ENCODE measurements around the gene ALKBH4.
"Not testable (repeated sequence)": the region's sequence is repeated elsewhere in the genome, so short reads cannot be mapped to it uniquely, and the experiment has no call there.

The ALKBH4 gene

DNA sequence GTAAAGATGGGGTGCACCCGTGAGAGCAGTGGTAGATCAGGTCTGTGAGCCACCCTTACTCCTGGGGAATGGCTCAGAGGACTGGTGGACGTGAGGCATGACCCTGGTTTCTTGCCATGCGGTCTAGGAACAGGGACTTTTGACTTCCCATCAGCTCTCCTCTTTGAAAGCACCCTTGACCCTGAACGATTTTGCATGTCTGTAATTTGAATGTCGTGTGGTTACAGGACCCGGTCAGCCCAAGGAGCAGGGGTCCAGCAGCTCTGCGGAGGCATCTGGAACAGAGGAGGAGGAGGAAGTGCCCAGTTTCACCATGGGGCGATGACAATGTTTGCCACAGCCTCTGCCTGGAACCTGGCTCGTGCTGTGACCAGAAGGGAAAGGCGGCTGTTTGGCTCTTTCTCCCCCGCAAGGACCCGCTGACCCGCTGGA, 39.9 kb downstream of the ALKBH4 start:
- DNase-seq, result no peak

DNA sequence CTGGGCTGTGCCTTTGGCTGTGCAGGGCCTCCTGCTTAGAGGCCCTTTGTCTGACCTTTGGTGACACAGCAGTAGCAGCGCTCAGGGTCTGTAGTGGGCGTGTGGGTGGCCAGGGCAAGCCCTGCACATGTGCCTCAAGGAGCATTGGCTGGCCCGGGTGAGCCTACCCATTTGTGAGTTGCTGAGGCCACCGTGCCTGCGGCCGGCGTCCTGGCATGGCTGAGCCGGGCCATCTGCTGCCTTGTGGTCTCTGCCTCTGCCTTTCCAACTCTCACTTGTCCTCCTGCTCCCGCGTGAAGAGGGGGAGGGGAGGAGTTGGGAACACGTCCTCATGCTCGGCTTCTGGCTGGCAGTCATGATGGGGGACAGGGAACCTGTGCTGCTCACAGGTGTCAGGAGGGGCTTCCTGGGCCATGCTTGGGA, 40.5 kb downstream of the ALKBH4 start:
- DNase-seq, result no peak

DNA sequence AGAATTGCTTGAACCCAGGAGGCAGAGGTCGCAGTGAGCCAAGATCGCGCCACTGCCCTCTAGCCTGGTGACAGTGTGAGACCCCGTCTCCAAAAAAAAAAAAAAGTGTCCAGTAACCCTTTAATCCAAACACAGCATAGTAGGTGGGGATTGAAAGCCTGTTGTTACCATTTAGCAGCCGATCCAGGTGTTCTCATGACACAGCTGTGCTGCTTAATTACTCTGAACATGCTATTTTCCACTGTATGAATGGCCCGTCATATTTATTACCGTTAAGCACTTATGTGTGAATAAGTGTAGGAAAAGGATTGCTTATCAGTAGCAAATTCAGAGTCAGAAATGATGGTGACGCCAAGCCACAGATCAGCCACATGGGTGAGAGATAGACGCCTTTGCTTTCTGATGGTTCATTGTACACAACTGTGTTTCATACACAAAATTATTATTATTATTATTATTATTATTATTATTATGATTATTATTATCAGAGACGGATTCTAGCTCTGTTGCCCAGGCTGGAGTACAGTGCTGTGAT, 42.9 kb downstream of the ALKBH4 start:
- DNase-seq, result no peak

DNA sequence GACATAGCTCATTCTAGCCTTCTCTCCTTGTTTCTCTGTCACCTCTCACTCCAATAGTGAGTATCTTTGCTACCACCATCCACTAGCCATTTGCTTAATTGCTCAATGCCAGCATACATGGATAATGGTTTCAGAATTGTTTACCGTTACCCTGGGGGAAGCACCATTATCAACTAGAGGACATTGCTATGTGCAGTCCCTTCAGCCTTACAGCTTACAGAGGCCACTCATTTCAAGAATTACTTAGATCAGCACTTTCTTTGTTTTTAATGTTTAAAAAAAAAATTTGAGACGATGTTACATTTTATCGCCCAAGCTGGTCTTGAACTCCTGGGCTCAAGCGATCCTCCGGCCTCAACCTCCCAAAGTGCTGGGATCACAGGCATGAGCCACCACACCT, 46.1 kb downstream of the ALKBH4 start:
- no peak for DNase-seq

DNA sequence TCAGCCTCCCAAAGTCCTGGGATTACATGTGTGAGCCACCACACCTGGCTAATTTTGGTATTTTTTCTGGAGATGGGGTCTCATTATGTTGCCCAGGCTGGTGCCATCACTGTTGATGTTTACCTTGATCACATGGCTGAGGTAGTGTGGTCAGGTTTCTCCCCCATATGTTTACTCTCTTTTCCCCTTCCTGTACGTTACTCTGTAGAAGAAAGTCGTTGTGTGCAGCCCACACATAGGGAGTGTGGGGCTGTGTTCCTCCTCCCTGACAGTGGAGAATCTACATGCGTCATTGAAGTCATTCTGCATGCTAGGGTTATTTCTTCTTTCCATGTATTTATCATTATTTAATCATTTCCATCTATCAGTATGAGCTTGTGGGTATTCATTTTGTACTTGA, 47.6 kb downstream of the ALKBH4 start:
- no peak for DNase-seq

DNA sequence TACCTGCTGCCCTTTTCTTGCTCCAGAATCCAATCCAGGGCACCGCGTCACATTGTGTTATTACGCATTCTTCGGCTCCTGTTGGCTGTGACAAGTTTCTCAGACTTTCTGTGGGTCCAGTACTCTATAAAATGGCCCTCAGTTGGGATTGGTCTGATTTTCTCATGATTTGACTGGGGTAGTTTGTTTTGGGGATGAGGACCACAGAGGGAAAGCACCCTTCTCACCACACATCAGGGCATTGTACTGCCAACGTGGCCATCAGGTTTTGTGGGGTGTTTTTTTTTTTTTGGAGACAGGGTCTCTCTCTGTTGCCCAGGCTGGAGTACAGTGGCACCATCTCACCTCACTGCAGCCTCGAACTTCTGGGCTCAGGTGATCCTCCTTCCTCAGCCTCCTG, 48.3 kb downstream of the ALKBH4 start:
- DNase-seq, result no peak

DNA sequence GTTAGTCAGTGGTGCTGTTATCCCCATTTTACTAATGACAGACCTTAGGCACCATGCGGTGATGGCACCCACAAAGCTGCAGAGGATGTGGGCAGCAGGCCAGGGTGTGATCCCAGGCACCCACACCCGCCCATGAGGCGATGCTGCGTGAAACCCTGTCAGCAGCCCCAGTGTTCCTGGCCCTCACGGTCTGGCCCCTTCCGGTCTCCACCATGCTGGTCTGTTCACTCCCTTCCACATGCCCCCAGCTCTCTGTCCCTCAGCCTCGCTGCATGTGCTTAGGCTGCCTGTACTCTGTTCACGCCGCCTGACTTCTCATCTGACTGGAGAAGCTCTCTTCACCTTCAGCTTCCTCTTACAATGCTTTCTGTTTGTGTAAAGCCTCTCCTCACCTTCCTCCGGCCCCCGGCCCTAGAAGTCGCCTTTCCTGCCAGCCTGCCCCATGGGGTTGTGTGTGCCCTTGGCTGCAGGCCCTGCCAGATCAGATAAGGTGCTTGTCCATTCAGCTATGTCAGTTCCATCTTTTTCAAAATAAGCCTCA, 48.9 kb downstream of the ALKBH4 start:
- peak; percentile 58 for DNase-seq

DNA sequence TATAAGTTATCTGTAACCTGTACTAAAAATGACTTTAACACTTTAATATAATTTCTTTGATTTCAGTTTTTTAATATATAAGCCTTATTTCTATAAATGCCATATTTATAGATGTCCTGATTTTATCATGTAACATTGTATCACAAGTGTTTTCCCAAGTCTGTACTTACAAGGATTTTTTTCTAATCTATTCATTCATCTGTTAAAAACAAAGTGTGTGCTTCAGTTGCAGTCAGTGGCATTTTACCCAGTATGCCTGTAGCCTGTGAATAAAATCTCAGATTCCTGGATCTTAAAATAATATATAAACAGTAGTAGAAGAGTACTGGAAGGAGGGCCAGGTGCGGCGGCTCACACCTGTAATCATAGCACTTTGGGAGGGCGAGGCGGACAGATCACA, 51.1 kb downstream of the ALKBH4 start:
- no peak for DNase-seq

DNA sequence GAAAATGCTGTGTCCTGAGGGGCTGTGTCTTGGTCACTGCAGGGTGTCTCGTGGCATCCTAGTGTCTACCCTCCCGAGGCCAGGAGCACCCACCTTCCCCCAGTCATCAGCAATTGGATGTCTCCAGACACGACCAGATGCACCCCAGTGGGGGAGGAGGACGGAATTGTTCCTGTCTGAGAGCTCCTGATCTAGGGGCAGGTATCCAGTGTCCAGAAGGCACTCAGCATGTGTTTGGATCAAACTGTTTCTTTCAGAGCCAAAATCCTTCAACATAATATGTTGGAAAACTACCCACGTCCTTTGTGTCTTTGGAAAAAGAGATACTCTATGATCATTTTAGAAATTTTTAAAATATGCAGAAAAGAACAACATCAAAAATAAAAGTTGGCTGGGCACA, 51.6 kb downstream of the ALKBH4 start:
- no peak for DNase-seq

DNA sequence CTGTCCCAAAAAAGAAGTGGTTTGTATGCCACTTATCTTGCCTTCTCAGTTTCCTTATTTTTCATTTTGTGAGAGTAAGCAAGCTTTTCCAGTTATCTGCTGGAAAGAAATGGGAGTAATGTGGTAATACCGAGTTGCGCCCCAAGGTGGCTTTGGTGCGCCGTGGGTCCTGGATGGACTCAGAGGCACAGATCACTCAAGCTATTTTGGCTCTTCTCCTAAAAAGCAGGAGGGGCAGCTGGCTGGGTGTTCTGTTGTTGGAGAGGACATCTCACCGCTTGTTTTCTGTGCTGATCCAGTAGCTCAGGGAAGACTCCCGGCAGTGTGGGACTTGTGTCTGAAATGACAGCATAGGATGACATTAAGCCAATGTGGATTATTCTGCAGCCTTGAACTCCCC, 52.1 kb downstream of the ALKBH4 start:
- peak; percentile 67 for DNase-seq

DNA sequence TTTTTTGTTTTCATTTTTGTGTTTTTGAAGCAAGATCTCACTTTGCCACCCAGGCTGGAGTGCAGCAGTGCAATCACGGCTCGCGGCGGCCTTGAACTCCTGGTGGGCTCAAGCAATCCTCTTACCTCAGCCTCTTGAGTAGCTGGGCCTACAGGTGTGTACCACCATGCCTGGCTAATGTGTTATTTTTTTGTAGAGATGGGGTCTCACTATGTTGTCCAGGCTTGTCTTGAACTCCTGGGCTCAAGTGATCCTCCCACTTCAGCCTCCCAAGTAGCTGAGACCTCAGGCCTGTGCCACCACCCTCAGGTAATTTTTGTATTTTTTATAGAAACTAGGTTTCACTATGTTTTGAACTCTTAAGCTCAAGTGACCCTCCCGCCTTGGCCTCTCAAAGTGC, 53.7 kb downstream of the ALKBH4 start:
- DNase-seq, result no peak

DNA sequence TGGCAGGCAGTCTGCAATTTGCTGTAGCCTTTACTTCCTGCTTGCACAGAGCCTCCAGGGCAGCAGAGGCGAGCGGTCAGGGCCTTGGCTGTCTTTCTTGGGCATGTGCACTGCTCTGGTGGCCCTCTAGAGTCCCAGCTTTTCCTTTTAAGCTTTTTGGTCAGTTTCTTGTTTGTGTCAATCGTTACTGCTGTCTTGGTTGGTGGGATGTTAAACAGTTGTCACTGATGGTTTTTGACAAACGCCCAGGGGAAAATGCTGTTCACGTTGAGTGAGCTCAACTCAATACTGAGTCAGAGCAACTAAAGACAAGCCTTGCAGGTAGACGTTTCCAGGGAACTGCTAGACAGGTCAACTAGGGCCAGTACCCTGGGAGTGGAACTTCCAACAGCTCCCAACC, 54.5 kb downstream of the ALKBH4 start:
- no peak for DNase-seq

DNA sequence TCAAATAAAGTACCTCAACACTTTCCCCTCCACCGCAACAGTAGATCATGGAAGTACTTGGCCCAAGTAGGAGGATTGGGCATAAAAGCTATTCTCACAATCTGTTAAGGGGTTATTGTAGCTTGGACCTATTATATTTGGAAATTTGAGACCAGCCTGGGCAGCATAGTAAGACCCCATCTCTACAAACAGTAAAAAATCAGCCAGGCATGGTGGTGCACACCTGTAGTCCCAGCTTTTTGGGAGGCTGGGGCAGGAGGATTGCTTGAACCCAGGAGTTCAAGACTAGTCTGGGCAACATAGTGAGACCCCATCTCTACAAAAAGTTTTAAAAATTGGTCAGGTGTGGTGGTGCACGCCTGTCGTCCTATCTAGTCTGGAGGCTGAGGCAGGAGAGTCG, 55.3 kb downstream of the ALKBH4 start:
- DNase-seq, result no peak

DNA sequence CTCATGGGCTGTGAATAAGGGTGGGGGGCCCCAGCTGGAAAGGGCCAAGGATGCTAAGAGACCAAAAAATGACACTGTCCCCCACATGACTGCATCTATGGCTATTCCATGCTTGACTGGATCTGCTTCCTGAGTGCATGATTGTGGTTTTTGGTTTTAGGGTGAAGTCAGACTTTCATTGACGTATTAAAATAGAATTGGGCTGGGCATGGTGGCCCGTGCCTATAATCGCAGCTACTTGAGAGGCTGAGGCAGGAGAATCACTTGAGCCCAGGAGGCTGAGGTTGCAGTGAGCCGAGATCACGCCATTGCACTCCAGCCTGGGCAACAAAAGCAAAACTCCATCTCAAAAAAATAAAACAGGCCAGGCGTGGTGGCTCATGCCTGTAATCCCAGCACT, 56.1 kb downstream of the ALKBH4 start:
- not testable (repeated sequence) for DNase-seq

DNA sequence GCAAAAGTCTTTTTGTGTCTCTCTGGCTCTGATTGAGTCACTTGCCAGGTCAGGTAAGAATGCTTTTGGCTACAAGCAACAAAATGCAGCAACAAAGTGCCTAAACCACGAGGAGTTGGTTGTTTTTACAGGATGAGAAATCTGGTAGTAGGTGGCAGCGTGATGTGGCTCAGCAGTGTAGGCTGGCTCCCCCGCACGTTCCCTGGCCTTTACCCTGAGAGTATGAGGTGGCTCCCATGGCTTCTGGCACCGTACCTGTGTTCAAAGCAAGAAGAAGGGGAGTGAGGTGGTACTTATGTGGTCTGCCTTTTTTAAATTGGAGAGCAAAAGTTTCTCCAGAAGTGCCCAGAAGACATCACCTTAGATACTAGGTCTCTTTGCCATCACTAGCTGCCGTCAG, 56.8 kb downstream of the ALKBH4 start:
- DNase-seq, result no peak

Measured in activated T-cell treated with anti-CD3 and anti-CD28 coated beads, Interleukin-2, amount 50 U/mL, for 1 hour (primary cell).